GM18505 (cell line): ENCODE data around the gene HCN1.

ENCODE experiments used
- ATAC-seq: cut with Tn5 transposase; IDR thresholded peaks from one replicate; pipeline ENCODE4 v1.9.1; 2021; ENCODE audit not compliant: unreplicated experiment
- POLR2A ChIP-seq: IDR thresholded peaks from 4 replicates; pipeline ENCODE4 v1.6.1; 2011; ENCODE audit warnings: borderline replicate concordance; ENCODE audit not compliant: insufficient read depth, insufficient read length; ENCODE audit errors: extremely low read depth

HCN1 gene

GRCh38 chr5:45696206-45696836 lies at the start of gene HCN1:
Gene HCN1, minus strand, starts transcription at chr5:45696380.
- ATAC-seq, result peak; percentile 95
- TF ChIP-seq POLR2A, result no peak

GRCh38 chr5:45741110-45741509 lies 44.9 kb upstream of the HCN1 start:
- no peak for ATAC-seq
- TF ChIP-seq POLR2A, result no peak

GRCh38 chr5:45737153-45737552 lies 41.0 kb upstream of the HCN1 start:
- no peak for TF ChIP-seq POLR2A
- ATAC-seq, result no peak

GRCh38 chr5:45725537-45725936 lies 29.4 kb upstream of the HCN1 start:
- TF ChIP-seq POLR2A, result no peak
- ATAC-seq, result no peak

- no peak for ATAC-seq
- no peak for TF ChIP-seq POLR2A
Observed at GRCh38 chr5:45697201-45697600, 1.0 kb upstream of the HCN1 start.

- no peak for TF ChIP-seq POLR2A
Observed at GRCh38 chr5:45695804-45696156, 400 bp downstream of the HCN1 start.

GRCh38 chr5:45694971-45695803 lies 993 bp downstream of the HCN1 start:
- no peak for ATAC-seq
- no peak for TF ChIP-seq POLR2A

More at GRCh38 chr5:45695804-45696156, 400 bp downstream of the HCN1 start:
- ATAC-seq, result peak; percentile 34

GRCh38 chr5:45694255-45694814 lies 1.8 kb downstream of the HCN1 start:
- TF ChIP-seq POLR2A, result no peak
- ATAC-seq, result no peak

GRCh38 chr5:45692481-45692880 lies 3.7 kb downstream of the HCN1 start:
- no peak for TF ChIP-seq POLR2A
- ATAC-seq, result no peak

GRCh38 chr5:45691656-45692055 lies 4.5 kb downstream of the HCN1 start:
- TF ChIP-seq POLR2A, result no peak
- ATAC-seq, result no peak

GRCh38 chr5:45687701-45688100 lies 8.5 kb downstream of the HCN1 start:
- ATAC-seq, result no peak
- no peak for TF ChIP-seq POLR2A

GRCh38 chr5:45686620-45687019 lies 9.6 kb downstream of the HCN1 start:
- no peak for ATAC-seq
- no peak for TF ChIP-seq POLR2A

- TF ChIP-seq POLR2A, result no peak
- ATAC-seq, result no peak
Observed at GRCh38 chr5:45684118-45684517, 12.1 kb downstream of the HCN1 start.

- ATAC-seq, result no peak
- no peak for TF ChIP-seq POLR2A
Observed at GRCh38 chr5:45680950-45681349, 15.2 kb downstream of the HCN1 start.
